Superior temporal gyrus (tissue), 1 donor: ENCODE results near the gene TYK2.

ENCODE experiments used
- DNase-seq: peaks from one replicate; pipeline ENCODE4 v3.0.0-alpha.2; 2016; ENCODE audit errors: extremely low spot score

The TYK2 gene

DNA sequence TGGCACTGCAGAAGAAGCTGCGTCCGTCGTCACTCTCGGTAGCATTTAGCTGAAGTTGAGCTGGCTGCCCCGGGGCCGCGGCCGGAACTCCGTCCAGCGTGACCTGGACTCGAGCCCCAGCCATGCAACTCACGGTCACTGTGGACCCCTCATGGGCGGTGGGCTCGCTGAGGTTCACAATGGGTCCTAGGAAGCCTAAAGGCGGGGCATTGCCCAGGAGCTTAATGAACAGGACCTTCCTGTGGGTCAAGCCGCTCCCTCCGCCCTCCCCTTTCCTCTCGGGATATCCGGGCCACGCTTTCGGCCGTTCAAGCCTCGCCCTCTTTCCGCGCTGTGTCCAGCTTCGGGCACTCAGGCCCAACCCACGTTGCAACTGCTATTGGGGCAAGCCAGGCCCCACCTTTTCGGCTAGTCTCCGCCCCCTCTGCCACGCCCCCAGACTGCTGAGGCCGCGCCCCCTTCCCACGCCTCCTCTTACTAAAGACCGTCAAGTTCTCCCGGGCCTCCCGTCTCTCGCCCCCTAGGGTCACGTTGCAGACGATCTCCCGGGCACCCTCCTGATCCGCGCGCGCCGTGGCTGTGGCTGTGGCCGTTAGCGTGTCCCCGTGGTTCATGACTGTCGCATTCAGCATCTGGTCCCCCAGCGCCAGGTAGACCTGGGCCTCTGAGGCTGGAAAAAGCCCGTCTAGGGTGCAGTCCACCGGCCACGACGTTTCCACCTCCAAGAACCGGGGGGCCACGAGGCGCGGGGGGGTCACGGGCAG is 45.6 kb downstream of the TYK2 start:
- DNase-seq, result peak; percentile 64

GRCh38 chr19:10333758-10334587 is 46.4 kb downstream of the TYK2 start:
- DNase-seq, result no peak

DNA sequence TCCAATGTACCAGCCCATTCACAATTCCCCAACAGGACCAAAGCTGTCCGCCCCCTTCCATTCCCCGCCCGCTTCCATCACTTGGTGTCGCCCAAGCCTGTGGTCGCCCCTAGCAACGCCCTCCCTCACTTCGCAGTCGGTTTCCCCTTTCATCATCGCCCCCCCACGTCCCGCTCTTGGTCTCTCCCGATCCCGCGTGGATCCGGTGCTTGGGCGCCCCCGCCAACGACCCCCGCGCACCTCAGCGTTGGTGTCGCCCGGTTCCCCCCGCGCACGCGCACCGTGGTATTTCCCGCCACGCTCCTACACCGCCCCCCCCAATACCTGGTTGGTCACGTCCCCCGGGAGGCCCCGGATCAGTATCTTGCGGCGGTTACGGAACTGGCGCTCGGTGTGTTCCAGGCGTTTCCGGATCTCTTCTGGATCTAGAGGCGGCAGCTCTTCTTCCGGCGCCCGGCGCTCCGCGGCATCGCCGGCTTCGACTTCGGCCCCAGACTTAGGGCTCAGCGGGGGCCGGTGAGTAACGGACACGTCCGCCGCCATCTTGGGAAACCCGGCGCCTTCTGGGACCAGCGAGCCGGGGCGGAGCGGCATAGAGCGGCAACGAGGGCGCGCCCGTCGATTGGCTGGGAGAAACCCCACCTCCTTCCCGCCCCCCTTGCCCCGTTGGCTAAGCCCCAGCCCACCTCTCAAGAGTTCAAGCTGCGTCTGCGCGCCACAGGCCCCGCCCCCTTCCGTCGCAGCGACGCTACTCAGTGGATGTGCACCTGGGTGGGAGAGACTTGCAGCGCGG is 47.2 kb downstream of the TYK2 start, which contains the start of gene RAVER1:
TSS of gene RAVER1 (minus strand) at position 565 of the 793 bp plus-strand sequence. CDS start at position 543, 22 bp downstream.
- DNase-seq, result peak; percentile 97

DNA sequence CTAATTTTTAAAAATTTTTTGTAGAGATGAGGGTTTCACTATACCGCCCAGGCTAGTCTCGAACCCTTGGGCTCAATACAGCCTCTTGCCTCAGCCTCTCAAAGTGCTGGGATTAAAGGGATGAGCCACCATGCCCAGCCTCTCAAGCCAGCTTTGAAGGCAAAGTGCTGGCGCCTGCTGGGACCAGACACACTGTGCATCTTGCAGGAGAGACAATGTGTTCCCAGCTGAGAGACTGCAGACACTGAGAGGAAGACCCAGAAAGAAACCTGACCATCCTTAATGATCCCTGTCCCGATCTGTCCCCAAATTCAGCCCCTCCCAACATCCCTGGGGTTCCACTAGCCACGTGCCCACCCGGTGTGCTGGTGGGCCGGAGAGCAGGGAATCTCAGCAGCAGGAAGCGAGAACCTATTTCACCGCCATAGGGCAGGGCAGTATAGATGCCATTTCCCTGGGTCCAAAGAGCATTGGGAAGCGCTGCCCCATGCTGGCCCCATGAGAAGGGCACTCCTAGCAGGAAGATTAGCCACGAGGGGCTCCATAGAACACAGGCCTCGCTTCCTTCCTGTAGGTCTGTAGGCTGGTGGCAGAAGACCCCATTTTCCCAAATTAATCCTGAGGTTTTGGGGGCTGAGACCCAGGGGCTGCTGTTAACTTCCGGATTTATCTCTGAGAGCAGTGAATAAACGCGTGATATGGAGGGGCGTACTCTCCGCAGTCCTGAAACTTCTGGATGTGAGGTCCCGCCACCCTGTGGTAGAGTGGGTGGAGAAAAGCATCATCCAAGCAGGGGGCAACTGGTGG is 48.0 kb downstream of the TYK2 start:
- no peak for DNase-seq

- DNase-seq, result no peak
Observed at GRCh38 chr19:10329555-10329954, 50.8 kb downstream of the TYK2 start.

DNA sequence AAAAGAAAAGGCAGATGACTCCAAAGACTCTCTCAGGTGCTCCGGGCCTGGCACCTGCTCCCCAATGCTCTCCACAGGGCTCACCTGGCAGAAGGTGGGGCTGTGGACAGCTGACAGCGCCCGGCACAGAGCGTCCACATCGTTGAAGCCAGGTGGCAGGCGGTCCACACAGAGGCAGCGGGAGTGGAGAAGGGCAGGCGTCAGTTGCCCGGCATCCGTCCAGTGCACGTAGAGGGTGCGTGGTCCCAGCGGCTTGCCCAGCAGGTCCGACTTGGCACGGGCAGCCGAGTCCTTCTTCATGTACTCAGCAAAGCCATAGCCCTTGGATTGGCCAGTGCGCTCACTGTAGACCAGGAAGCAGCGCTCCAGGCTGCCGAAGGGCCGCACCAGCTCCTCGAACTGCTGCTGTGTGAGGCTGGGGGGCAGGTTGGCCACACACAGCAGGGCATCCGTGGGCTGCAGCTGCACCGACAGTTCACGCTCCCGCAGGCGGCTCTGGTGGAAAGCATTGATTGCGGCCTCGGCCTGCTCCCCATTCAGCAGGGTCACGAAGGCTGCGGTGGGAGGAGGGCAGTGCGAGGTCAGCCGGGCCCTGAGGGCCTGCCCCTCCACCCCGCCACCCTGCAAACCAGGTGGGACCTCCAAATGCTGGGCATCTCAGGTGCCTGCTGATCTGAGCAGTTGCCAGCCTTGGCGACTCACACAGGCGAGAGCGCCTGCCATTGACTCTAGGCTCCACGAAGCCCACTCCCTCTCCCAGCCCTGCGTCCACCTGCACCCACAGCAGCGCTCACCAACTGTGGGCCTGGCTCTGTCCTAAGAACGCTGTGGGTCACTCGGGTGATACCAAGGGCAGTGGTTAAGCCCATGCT is 51.6 kb downstream of the TYK2 start:
- DNase-seq, result no peak

DNA sequence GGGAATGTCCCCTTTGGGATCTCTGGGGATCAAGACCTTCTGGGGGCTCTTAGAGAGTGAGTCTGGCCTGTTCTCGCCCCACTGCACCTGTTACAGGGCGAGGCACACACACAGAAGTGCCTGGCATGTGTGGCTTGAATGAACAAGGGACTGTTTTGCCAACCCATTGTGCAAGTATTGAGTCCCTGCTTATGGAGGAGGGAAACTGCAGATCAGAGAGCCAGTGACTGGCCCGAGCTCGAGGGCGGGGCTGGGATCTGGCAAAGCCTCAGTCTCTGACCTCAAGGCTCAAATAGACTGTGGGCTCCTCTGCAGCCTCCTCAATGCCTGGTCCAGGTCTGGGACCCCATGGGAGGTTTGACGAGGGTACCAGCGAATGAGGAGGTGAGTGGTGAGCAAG is 52.6 kb downstream of the TYK2 start:
- no peak for DNase-seq

DNA sequence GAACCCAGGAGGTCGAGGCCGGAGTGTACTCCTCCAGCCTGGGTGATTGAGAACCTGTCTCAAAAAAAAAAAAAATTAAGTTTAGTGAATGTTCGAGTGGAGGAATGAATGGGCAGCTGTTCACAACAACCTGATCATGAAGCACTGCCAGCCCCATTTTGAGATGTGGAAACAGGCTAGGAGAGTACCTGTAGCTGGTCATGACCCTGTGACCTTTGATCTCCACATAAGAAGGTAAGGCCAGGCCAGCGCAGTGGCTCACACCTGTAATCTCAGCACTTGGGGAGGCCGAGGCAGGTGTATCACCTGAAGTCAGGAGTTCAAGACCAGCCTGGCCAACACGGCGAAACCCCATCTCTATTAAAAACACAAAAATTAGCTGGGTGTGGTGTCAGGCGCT is 54.6 kb downstream of the TYK2 start:
- no peak for DNase-seq

GRCh38 chr19:10321874-10322835 is 58.2 kb downstream of the TYK2 start:
- DNase-seq, result no peak

DNA sequence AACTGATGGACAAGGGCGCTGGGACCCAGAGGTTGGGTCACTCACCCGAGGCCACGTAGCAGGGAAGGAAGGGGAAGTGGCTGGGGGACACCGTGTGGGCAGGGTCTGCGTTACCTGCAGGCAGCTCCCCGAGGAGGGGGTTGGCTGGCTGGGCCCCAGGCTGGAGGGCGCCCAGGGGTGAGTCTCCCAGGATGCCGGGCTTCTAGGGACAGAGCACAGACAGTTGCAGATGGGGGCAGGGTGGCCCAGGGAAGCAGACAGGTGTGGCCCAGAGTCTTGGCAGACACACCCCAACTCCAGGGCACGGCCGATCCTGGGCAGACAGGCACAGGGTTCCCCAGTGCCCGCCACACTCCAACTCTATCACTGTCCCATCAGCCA is 59.0 kb downstream of the TYK2 start:
- no peak for DNase-seq

- no peak for DNase-seq
Observed at GRCh38 chr19:10320602-10321416, 59.6 kb downstream of the TYK2 start.

- no peak for DNase-seq
Observed at GRCh38 chr19:10318807-10319682, 61.3 kb downstream of the TYK2 start.

- no peak for DNase-seq
Observed at GRCh38 chr19:10317857-10318462, 62.4 kb downstream of the TYK2 start.

- no peak for DNase-seq
Observed at GRCh38 chr19:10317045-10317856, 63.1 kb downstream of the TYK2 start.

DNA sequence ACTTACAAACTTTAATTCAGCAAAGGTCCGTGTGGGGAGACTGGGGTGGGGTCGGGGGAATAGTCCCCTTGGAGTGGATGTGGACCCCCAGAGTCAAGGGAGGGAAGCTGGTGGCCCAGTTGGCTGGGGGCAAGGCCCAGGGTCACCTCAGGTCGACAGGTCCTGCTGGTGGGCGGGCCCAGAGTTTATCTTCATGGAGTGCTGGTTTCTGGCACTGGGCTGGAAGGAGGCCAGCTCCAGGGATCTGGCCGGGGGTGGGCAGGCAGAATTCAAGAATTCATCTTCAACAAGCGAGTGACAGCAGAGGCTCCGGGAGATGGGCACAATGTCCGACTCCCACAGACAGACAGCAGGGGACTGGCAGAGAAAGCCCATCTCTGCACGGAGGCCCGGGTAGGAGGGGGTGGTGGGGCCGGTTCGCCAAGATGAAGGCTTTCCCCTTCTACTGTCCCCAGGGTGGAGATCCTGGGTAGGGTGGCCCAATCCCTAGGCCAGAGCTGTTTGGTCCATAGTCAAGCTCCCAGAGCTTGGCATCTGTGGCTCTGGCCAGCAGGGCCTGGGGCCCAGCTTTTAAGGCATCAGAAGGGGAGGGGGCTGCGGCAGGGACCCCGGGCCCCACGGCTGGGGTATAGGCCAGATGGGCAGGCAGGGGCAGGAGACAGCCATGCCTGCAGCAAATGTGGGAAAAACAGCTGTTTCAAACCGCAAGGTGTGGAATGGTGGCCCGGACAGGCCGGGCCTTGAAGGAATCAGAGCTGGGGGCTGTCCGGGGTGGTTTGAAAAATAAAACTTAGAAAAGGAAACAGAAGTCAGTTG is 63.9 kb downstream of the TYK2 start:
- DNase-seq, result no peak
